PC-9 (cell line): Measurements from ENCODE around the gene DNAJC28. TPM values are rescaled to one million over a fixed set of nuclear protein-coding genes. Genes with fewer than 3 reads are reported as not detected.

Source experiments
- BruUV-seq: library from RNA; stranded (reverse); fragments of 400-500 nt; replicated peaks from 2 replicates; lab custom pipeline; 2021; lab: Mats Ljungman, UMichigan
- CTCF ChIA-PET: fragments of 300-600 bp; sonication (Branson Sonifier 250); formaldehyde crosslinking; loops from one replicate; lab custom pipeline; 2022; ENCODE audit warnings: antibody characterized with exemption; lab: Charles Lee
- POLR2A ChIA-PET: fragments of 300-600 bp; sonication (Branson Sonifier 250); formaldehyde crosslinking; loops from one replicate; lab custom pipeline; 2022; ENCODE audit warnings: antibody characterized with exemption; ENCODE audit not compliant: unreplicated experiment; lab: Charles Lee
- DNase-seq, 2 experiments: peaks; one replicate each; pipeline versions ENCODE4 v3.0.0 to v3.0.0-alpha.2; 2015 to 2022; ENCODE audit warnings: mixed read lengths in 1 of 2
- H2AFZ ChIP-seq: fragments of 200-600 bp; sonication (generic); 2 replicates; pipeline ENCODE4 v1.8.1; 2017; ENCODE audit warnings: antibody characterized with exemption
- H3F3A ChIP-seq: fragments of 200-600 bp; sonication (generic); 2 replicates; pipeline ENCODE4 v1.8.1; 2017; ENCODE audit warnings: antibody characterized with exemption, mild to moderate bottlenecking, low read depth; ENCODE audit not compliant: insufficient read depth
- H3K27ac ChIP-seq: fragments of 200-600 bp; sonication (generic); 2 replicates; pipeline ENCODE4 v1.6.1; 2016; ENCODE audit warnings: mixed run types
- H3K27me3 ChIP-seq: fragments of 200-600 bp; sonication (generic); 2 replicates; pipeline ENCODE4 v1.6.1; 2016; ENCODE audit warnings: low read depth, mixed run types; ENCODE audit not compliant: insufficient read depth
- H3K36me3 ChIP-seq: fragments of 200-600 bp; sonication (generic); 2 replicates; pipeline ENCODE4 v1.6.1; 2016; ENCODE audit warnings: low read depth, mixed run types
- H3K4me1 ChIP-seq: fragments of 200-600 bp; sonication (generic); replicated peaks from 2 replicates; pipeline ENCODE4 v1.6.1; 2016; ENCODE audit warnings: mixed run types; ENCODE audit not compliant: insufficient read depth
- H3K4me2 ChIP-seq: fragments of 200-600 bp; sonication (generic); 2 replicates; pipeline ENCODE4 v1.6.1; 2017; ENCODE audit warnings: mixed run types
- H3K4me3 ChIP-seq: fragments of 200-600 bp; sonication (generic); 2 replicates; pipeline ENCODE4 v1.6.1; 2016; ENCODE audit warnings: mixed run types
- H3K79me2 ChIP-seq: fragments of 200-600 bp; sonication (generic); 2 replicates; pipeline ENCODE4 v1.6.1; 2017; ENCODE audit warnings: low read depth, mixed run types
- H3K9me2 ChIP-seq: fragments of 200-600 bp; sonication (generic); 2 replicates; pipeline ENCODE4 v1.8.1; 2017; ENCODE audit warnings: mild to moderate bottlenecking; ENCODE audit not compliant: insufficient read depth
- H3K9me3 ChIP-seq: fragments of 200-600 bp; sonication (generic); 2 replicates; pipeline ENCODE4 v1.8.1; 2016; ENCODE audit warnings: low read depth; ENCODE audit not compliant: insufficient read depth
- H4K20me1 ChIP-seq: fragments of 200-600 bp; sonication (generic); 2 replicates; pipeline ENCODE4 v1.8.1; 2017; ENCODE audit not compliant: insufficient read depth
- CTCF ChIP-seq: fragments of 200-600 bp; sonication (generic); conservative IDR thresholded peaks from 2 replicates; pipeline ENCODE4 v1.6.1; 2017; ENCODE audit warnings: mixed run types, antibody characterized with exemption, mild to moderate bottlenecking, moderate library complexity
- EZH2 ChIP-seq: fragments of 200-600 bp; sonication (generic); IDR thresholded peaks from 2 replicates; pipeline ENCODE4 v1.8.0; 2017; ENCODE audit warnings: antibody characterized with exemption, low read depth
- intact Hi-C: fragments of 100-400 bp; cut with micrococcal nuclease; formaldehyde crosslinking; loops from one replicate; pipeline ENCODE4 v1.10.0; 2022; ENCODE audit not compliant: unreplicated experiment
- total RNA-seq: library from RNA; stranded (reverse); gene quantifications from 2 replicates; pipeline ENCODE4 v1.2.3, GENCODE V29; 2021

DNAJC28 gene
- total RNA-seq, 1 experiment from 2014 or later = 1.1 TPM

DNA sequence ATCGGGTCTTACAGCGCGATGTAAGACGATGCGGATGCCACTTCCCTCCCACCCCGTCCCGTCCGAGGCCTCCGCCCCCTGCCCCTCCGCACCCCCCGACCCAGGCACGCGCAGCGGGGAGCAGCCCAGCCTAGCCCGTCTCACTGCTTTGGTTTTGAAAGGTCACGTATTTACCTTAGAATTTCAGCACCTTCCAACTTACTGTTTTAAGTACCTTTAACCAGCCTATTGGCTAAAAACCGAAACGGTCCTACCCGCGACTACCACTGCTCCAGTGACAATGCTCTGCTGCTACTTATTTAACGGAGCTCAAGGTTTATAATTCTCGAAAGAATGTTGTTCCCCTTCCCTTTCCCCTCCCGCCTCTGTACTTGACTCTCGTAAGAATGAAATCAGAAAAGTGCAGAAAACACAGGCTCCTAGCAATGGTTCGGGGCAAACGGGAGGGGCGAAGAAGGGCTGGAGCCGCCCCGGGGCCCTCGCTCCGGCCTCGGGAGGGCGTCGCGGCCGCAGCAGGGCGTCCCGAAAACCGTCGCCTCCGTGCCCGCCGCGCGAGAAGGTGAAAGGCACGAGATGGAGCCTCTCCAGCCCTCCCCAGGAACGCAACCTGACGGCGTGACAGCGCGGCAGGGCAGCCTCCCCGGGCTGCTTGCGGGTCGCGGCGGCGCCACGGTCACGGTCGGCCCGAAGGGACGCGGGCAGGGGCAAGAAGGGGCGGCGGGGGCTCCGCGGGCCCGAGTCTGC is 12.4 kb downstream of the DNAJC28 start:
- H3F3A ChIP-seq = peaks cover 5% of the 10 kb centered on the region
- peak overlapping the region; percentile 86 for H3K4me3 ChIP-seq
- H3K4me1 ChIP-seq = 0 out of 2 replicates have a peak, but pooled peaks cover 4% of the 10 kb centered on the region
- no peaks in the 10 kb centered on the region for H3K27me3 ChIP-seq
- intact Hi-C loops = no loop called here
- H3K4me2 ChIP-seq = peak overlapping the region; percentile 89
- DNase-seq = peak in 1 of 2 experiments; percentile 28
- no peak for TF ChIP-seq CTCF
- TF ChIP-seq EZH2 = no peak
- H3K79me2 ChIP-seq = no peaks in the 10 kb centered on the region
- no peaks in the 10 kb centered on the region for H3K9me3 ChIP-seq
- H3K9me2 ChIP-seq = no peaks in the 10 kb centered on the region
- ChIA-PET POLR2A (interaction anchor here (1.5 kb wide), 1 partner anchor 12 kb away, joined by 22 read pairs; the partner anchor contains the start of gene DNAJC28), CTCF (interaction anchor here (0.7 kb wide), 1 partner anchor 12 kb away, joined by 3 read pairs; the partner anchor contains the start of gene DNAJC28)
- peak overlapping the region; percentile 90 for H2AFZ ChIP-seq
- H4K20me1 ChIP-seq = no peaks in the 10 kb centered on the region
- H3K27ac ChIP-seq = peak overlapping the region; percentile 34; the same call in 1 of the 2 replicates
- no TSS peak for BruUV-seq
- H3K36me3 ChIP-seq = no peaks in the 10 kb centered on the region

DNA sequence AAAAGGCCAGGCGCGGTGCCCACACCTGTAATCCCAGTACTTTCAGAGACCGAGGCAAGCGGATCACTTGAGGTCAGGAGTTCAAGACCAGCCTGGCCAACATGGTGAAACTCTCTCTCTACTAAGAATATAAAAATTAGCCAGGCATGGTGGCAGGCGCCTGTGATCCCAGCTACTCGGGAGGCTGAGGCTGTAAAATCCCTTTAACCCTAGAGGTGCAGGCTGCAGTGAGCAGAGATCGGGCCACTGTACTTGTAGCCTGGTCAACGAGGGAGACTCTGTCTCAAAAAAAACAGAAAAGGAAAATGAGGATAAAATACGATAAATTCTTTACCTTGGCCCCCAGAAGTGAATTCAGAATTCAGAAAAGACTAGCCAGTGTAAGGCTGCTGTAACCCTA is 13.3 kb downstream of the DNAJC28 start:
- H3K27ac ChIP-seq = no peak overlapping the region
- no TSS peak for BruUV-seq
- TF ChIP-seq EZH2 (no peak), CTCF (no peak)
- H3K27me3 ChIP-seq = no peaks in the 10 kb centered on the region
- H2AFZ ChIP-seq = peak overlapping the region; percentile 90; the same call in 1 of the 2 replicates
- H3K9me2 ChIP-seq = no peaks in the 10 kb centered on the region
- no peak for DNase-seq
- POLR2A ChIA-PET = no interaction called here
- H3K36me3 ChIP-seq = no peaks in the 10 kb centered on the region
- peaks cover 5% of the 10 kb centered on the region for H3F3A ChIP-seq
- H3K79me2 ChIP-seq = no peaks in the 10 kb centered on the region
- CTCF ChIA-PET = no interaction called here
- intact Hi-C loops = no loop called here
- H3K4me1 ChIP-seq = 0 out of 2 replicates have a peak, but pooled peaks cover 4% of the 10 kb centered on the region
- H3K9me3 ChIP-seq = no peaks in the 10 kb centered on the region
- H4K20me1 ChIP-seq = no peaks in the 10 kb centered on the region
- peak overlapping the region; percentile 86; the same call in 1 of the 2 replicates for H3K4me3 ChIP-seq
- peak overlapping the region; percentile 89 for H3K4me2 ChIP-seq

DNA sequence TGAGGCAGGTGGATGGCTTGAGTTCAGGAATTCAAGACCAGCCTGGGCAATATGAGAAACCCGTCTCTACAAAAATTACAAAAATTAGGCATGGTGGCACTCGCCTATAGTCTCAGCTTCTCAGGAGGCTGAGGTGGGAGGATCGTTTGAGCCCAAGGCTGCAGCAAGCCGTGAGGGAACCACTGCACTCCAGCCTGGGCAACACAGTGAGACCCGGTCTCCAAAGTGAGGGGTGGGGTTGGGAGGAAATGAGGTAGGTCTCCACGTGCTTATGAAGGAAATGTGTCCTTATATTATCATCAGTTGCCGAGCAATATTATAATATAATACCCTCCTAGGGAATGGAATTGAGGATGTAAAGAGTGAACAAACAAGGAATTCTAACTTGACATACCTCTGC is 14.4 kb downstream of the DNAJC28 start:
- H4K20me1 ChIP-seq = no peaks in the 10 kb centered on the region
- TSS peak; percentile 14 for BruUV-seq
- CTCF ChIA-PET = no interaction called here

More for the DNA sequence above, 14.4 kb downstream of the DNAJC28 start:
- no peaks in the 10 kb centered on the region for H3K9me3 ChIP-seq
- H3K4me2 ChIP-seq = no peak overlapping the region
- H2AFZ ChIP-seq = no peak overlapping the region
- TF ChIP-seq CTCF = no peak
- no peak for TF ChIP-seq EZH2
- no peaks in the 10 kb centered on the region for H3K27me3 ChIP-seq
- DNase-seq = no peak
- H3K36me3 ChIP-seq = no peaks in the 10 kb centered on the region
- no peak overlapping the region for H3K4me3 ChIP-seq
- peaks cover 5% of the 10 kb centered on the region for H3F3A ChIP-seq
- no peaks in the 10 kb centered on the region for H3K9me2 ChIP-seq
- H3K79me2 ChIP-seq = no peaks in the 10 kb centered on the region
- 0 out of 2 replicates have a peak, but pooled peaks cover 4% of the 10 kb centered on the region for H3K4me1 ChIP-seq
- H3K27ac ChIP-seq = no peak overlapping the region
- intact Hi-C loops = no loop called here
- POLR2A ChIA-PET = no interaction called here
